ENCODE results near the gene PDSS2.

Gene PDSS2

DNA sequence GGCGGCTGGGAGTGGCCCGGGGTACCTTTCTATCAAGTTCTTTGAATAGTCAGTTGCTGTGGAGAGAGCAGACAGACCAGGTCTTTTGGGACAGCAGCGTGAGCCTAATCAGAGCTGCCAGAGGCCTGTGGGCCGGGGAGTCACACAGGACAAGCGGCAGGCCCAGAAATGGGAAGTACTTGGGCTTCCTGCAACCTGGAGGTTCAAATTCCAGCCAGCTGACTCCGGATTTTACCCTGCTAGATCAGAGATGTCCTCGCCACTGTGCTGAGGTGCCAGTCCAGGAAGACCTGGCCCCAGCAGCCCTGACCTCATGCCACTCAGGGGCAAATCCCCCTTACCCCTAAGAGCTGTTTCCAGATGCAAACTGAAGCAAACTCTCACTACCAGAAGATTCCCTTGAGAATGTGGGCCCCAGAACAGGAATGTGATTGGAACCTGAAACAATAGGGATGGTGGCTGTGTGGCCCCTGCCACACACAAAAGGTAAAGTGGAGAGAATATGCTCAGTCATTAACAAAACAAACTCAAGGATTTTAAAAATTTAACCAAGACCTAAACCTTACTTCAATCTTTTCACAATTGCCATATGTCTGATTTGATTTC is 353.8 kb downstream of the PDSS2 start:
- FAIRE-seq (no peak), DNase-seq (ENCODE audit: insufficient read length, low spot score) (no peak)

DNA sequence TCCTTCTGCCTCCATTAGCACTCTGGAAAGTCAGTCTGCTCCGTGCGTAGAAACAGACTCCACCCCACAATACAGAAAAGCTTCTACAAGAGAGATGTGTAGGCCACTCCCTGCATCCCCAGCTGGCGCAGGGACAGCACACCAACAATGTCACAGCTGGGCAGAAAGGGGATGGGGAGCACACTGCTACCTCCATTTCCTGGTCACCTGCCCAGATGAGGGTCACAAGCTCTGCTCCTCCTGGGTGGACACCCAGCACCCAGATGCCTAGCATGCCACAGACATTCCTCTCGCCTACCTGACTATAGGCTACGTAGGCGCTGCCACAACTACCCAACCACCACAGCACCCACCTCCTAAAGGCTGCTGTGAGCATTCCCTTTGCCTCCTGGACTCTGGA is 356.3 kb downstream of the PDSS2 start:
- no peak for DNase-seq (ENCODE audit: insufficient read length, low spot score)
- no peak for FAIRE-seq
